GM06990 (cell line): ENCODE data around the gene C2orf76.

ENCODE experiments used
- DNase-seq: peaks from one replicate; pipeline ENCODE4 v3.0.0-alpha.2; 2011; ENCODE audit not compliant: insufficient read length; ENCODE audit errors: extremely low read depth
- H3K27me3 ChIP-seq: replicated peaks from 2 replicates; pipeline ENCODE4 v1.6.0; 2011; ENCODE audit warnings: low read length; ENCODE audit not compliant: control insufficient read depth, insufficient read depth
- H3K36me3 ChIP-seq: 2 replicates; pipeline ENCODE4 v1.5.1; 2011; ENCODE audit warnings: low read length; ENCODE audit not compliant: control insufficient read depth, insufficient read depth
- H3K4me3 ChIP-seq: replicated peaks from 2 replicates; pipeline ENCODE4 v1.5.1; 2011; ENCODE audit warnings: low read depth, mild to moderate bottlenecking, control low read depth, low read length
- TF ChIP-seq, protein P1 (sequence below): IDR thresholded peaks from 2 replicates; pipeline ENCODE4 v1.5.1; 2011; ENCODE audit warnings: low read length, control low read depth, mild to moderate bottlenecking, inconsistent platforms; ENCODE audit not compliant: insufficient read depth, poor library complexity, severe bottlenecking

C2orf76 gene

DNA sequence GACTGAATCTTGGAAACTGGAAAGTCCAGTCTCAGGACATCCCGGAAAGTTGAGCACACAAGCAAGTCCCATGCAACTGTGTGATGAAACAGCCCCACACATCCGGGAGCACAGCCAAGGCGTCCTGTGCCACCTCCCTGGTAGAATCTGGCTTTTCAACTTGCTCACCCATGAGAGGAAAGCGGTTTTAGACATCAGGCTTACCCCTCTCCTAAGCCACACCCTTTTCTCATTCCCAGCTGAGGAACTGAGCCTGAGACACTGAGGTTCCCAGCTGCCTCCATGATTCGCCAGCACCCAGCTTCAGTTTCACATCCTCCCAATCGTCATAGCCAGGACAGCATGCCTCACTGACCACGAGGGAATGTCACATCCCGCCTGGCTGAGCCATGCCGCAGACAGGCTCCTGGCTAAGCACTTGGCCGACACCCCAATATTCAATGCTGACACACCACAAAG lies 82.7 kb downstream of the C2orf76 start:
- H3K27me3 ChIP-seq: no peaks in the 10 kb centered on the region
- no peaks in the 10 kb centered on the region for H3K36me3 ChIP-seq
- no peak for DNase-seq
- H3K4me3 ChIP-seq: no peak overlapping the region
- TF ChIP-seq, protein P1, sequence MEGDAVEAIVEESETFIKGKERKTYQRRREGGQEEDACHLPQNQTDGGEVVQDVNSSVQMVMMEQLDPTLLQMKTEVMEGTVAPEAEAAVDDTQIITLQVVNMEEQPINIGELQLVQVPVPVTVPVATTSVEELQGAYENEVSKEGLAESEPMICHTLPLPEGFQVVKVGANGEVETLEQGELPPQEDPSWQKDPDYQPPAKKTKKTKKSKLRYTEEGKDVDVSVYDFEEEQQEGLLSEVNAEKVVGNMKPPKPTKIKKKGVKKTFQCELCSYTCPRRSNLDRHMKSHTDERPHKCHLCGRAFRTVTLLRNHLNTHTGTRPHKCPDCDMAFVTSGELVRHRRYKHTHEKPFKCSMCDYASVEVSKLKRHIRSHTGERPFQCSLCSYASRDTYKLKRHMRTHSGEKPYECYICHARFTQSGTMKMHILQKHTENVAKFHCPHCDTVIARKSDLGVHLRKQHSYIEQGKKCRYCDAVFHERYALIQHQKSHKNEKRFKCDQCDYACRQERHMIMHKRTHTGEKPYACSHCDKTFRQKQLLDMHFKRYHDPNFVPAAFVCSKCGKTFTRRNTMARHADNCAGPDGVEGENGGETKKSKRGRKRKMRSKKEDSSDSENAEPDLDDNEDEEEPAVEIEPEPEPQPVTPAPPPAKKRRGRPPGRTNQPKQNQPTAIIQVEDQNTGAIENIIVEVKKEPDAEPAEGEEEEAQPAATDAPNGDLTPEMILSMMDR: no peak

DNA sequence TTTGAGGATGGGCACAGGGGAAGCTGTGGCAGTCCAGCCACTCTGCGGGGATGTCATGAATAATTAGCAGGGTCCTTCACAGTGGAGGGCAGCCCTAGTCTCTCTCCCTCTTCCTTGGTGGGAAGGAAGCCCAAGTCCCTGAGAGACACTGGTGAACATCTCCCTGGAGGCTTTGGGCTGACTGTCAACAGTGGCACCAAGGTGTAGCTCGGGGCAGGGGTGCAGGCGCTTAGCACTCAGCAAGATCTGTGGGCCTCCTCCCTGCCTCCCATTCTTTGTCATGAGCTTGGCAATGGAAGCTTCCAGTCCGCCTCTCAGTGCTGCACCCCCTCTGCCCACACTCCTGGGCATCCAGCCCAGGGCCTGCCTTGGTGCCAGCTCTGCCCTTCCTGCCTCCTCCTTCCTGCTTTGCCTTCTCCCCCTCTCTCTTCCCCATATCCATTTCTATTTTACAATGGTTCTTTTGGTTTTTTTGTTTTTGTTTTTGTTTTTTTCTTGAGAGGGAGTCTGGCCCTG lies 83.6 kb downstream of the C2orf76 start:
- no peaks in the 10 kb centered on the region for H3K36me3 ChIP-seq
- no peak for DNase-seq
- no peaks in the 10 kb centered on the region for H3K27me3 ChIP-seq
- TF ChIP-seq, protein P1: no peak
- H3K4me3 ChIP-seq: no peak overlapping the region

DNA sequence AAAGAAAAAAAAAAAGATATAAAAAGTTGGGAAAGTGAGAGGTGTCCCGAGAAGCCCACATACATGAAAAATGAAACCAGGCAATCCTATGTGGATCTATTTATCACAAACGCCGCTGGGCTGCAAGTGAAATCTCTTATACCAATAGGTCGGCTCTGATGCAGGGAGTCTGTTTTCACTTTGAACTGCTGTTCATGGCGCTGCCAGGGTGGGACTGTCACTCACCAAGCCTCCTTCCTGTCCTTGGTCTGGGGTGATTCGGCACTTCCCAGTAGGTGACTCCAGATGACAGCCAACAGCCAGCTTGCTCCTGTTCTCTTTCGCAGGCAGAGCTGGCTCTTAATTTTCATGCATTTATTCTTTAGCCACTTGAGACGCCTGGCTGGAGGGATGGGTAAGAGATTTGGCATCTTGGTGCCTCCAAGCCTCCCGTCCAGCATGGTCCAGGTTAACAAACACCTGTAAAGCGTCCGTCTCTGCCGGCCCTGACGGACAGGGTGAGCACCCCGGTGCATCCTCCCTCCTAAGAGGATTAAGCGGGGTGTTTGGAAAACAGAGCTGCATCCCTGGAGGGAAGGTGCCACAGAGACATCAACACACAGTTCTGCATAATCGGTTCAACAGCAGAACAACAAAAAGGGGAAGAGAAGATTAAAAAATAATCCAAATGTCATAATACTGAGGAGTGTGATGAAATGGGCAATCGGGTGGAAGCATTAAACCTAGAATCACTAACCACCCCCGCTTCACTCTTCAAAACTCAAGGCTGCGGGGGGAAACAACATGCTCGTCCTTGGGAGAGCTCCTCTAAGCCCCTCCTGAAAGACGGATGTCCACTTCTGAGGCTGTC lies 84.3 kb downstream of the C2orf76 start:
- no peak for DNase-seq
- TF ChIP-seq, protein P1: no peak
- Histone ChIP-seq H3K4me3 (no peak overlapping the region), H3K27me3 (no peaks in the 10 kb centered on the region), H3K36me3 (no peaks in the 10 kb centered on the region)

DNA sequence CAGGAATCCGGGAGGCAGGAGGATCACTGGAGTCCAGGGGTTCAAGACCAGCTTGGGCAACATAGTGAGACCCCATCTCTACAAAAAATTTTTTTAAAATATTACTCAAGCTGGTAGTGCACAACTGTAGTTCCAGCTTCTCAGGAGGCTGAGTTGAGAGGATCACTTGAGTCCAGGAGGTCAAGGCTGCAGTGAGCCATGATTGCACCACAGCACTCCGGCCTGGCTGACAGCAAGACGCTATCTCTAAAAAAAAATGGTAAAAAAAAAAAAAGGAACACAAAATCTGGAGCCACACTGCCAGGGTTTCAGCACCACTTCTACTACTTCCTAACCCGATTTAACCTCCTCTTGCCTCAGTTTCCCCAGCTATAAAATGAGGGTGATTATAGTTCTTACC lies 86.0 kb downstream of the C2orf76 start:
- TF ChIP-seq, protein P1: no peak
- Histone ChIP-seq H3K27me3 (no peaks in the 10 kb centered on the region), H3K4me3 (no peak overlapping the region), H3K36me3 (no peaks in the 10 kb centered on the region)
- no peak for DNase-seq

DNA sequence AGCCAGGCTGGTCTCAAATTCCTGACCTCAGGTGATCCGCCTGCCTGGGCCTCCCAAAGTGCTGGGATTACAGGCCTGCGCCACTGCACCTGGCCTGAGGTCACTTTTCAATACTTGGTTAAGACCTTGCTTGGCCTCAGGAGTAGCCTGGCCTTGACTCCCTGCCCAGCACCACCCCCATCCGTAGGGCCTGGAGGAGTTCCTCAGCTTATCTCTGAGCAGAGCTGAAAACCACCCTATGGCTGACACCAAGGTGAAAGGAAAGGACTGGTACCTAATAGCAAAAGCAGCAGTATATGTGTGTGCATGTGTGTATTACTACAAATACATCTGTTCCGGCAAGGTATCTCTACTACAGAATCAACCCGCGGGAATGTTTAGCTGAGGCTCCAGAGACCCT lies 87.0 kb downstream of the C2orf76 start:
- Histone ChIP-seq H3K36me3 (no peaks in the 10 kb centered on the region), H3K4me3 (no peak overlapping the region), H3K27me3 (no peaks in the 10 kb centered on the region)
- TF ChIP-seq, protein P1: no peak
- DNase-seq: no peak
